A673 (cell line): ENCODE data around the gene NAXD. TPM values are rescaled to one million over a fixed set of nuclear protein-coding genes. Genes with fewer than 3 reads are reported as not detected.

ENCODE experiments used
- BruUV-seq: library from RNA; stranded (reverse); fragments of 400-500 nt; replicated peaks from 2 replicates; lab custom pipeline; 2021; lab: Mats Ljungman, UMichigan
- CTCF ChIA-PET: fragments of 300-600 bp; sonication (Branson Sonifier 250); formaldehyde crosslinking; loops from one replicate; lab custom pipeline; 2022; ENCODE audit warnings: antibody characterized with exemption; lab: Charles Lee
- POLR2A ChIA-PET: fragments of 300-600 bp; sonication (Branson Sonifier 250); formaldehyde crosslinking; loops from one replicate; lab custom pipeline; 2022; ENCODE audit warnings: antibody characterized with exemption; ENCODE audit not compliant: low non-redundant PET; lab: Charles Lee
- DNase-seq: peaks from one replicate; pipeline ENCODE4 v3.0.0-alpha.2; 2015; ENCODE audit warnings: low spot score
- H3K27ac ChIP-seq: fragments of 200-600 bp; sonication (generic); 2 replicates; pipeline ENCODE4 v1.5.1; 2016; ENCODE audit warnings: mixed run types, low read depth, mild to moderate bottlenecking, mixed read lengths, antibody characterized with exemption, low read length; ENCODE audit not compliant: poor library complexity, severe bottlenecking
- H3K27me3 ChIP-seq: fragments of 200-600 bp; sonication (generic); replicated peaks from 2 replicates; pipeline ENCODE4 v1.6.1; 2017; ENCODE audit warnings: mixed run types, low read depth, mild to moderate bottlenecking, mixed read lengths, antibody characterized with exemption, low read length; ENCODE audit not compliant: insufficient read depth, poor library complexity
- H3K36me3 ChIP-seq: fragments of 200-600 bp; sonication (generic); 2 replicates; pipeline ENCODE4 v1.6.1; 2016; ENCODE audit warnings: mixed run types, mild to moderate bottlenecking, mixed read lengths, antibody characterized with exemption, low read length; ENCODE audit not compliant: insufficient read depth, poor library complexity, severe bottlenecking
- H3K4me1 ChIP-seq: fragments of 200-600 bp; sonication (generic); 2 replicates; pipeline ENCODE4 v1.6.1; 2017; ENCODE audit warnings: mixed run types, mild to moderate bottlenecking, mixed read lengths, antibody characterized with exemption, low read length; ENCODE audit not compliant: insufficient read depth, poor library complexity, severe bottlenecking
- H3K4me3 ChIP-seq: fragments of 200-600 bp; sonication (generic); 2 replicates; pipeline ENCODE4 v1.5.1; 2016; ENCODE audit warnings: low read depth, mixed run types, mild to moderate bottlenecking, mixed read lengths, low read length; ENCODE audit not compliant: poor library complexity, severe bottlenecking
- H3K9me3 ChIP-seq: fragments of 200-600 bp; sonication (generic); 2 replicates; pipeline ENCODE4 v1.6.1; 2016; ENCODE audit warnings: mixed run types, low read depth, mild to moderate bottlenecking, mixed read lengths, antibody characterized with exemption, low read length; ENCODE audit not compliant: poor library complexity, severe bottlenecking
- CTCF ChIP-seq: fragments of 300-800, 200-600 bp; sonication (generic); conservative IDR thresholded peaks from 2 replicates; pipeline ENCODE4 v1.5.1; 2017; ENCODE audit warnings: low read depth, mild to moderate bottlenecking, antibody characterized with exemption, low read length, moderate library complexity, mixed read lengths
- EZH2 ChIP-seq: fragments of 200-600 bp; sonication (generic); IDR thresholded peaks from 2 replicates; pipeline ENCODE4 v1.6.1; 2017; ENCODE audit warnings: borderline replicate concordance, low read depth, mild to moderate bottlenecking, mixed read lengths, antibody characterized with exemption, low read length; ENCODE audit not compliant: poor library complexity, severe bottlenecking
- intact Hi-C: fragments of 100-400 bp; cut with micrococcal nuclease; formaldehyde crosslinking; loops from one replicate; pipeline ENCODE4 v1.10.0; 2022; ENCODE audit not compliant: unreplicated experiment
- total RNA-seq: library from RNA; stranded (reverse); gene quantifications from 2 replicates; pipeline ENCODE4 v1.2.3, GENCODE V29; 2021

Gene NAXD
- total RNA-seq, 1 experiment from 2014 or later: 27.9 TPM

DNA sequence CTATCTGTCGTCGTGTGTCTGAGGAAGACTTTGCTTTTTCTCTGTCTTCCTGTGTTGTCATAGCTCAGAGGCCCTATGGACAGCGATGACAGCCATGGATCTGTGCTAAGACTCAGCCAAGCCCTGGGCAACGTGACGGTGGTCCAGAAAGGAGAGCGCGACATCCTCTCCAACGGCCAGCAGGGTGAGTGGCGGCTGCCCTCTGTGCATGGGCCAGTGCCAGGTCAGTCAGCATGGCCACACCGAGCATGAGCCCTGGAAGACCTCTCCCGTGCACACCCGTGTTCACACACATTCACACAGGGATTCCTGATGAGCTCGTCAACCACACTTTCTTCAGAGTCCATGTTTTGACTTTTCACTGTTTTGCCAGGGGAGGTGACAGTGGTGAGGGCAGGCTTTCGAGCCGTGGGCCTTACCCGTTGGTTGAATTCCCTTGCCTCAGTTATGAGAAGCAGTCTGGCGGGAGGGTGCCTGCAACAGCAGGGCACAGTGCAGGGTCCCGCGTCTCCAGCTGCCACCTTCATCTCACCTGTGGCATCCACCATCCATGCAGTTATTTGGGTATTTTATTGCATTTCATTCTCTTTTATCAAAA, 20.2 kb downstream of the NAXD start:
- peaks cover 46% of the 10 kb centered on the region for H3K36me3 ChIP-seq
- H3K27ac ChIP-seq: no peak overlapping the region
- BruUV-seq: no TSS peak
- TF ChIP-seq CTCF: no peak
- TF ChIP-seq EZH2: no peak
- H3K9me3 ChIP-seq: no peaks in the 10 kb centered on the region
- H3K4me1 ChIP-seq: no peaks in the 10 kb centered on the region
- CTCF ChIA-PET: no interaction called here
- no peak overlapping the region for H3K4me3 ChIP-seq
- no peak for DNase-seq
- intact Hi-C loops: no loop called here
- H3K27me3 ChIP-seq: no peaks in the 10 kb centered on the region
- POLR2A ChIA-PET: no interaction called here

- no peak for TF ChIP-seq EZH2
- TF ChIP-seq CTCF: no peak
- Histone ChIP-seq H3K9me3 (no peaks in the 10 kb centered on the region), H3K4me1 (no peaks in the 10 kb centered on the region), H3K4me3 (no peak overlapping the region), H3K36me3 (peaks cover 46% of the 10 kb centered on the region), H3K27ac (no peak overlapping the region), H3K27me3 (no peaks in the 10 kb centered on the region)
- CTCF ChIA-PET: no interaction called here
- intact Hi-C loops: no loop called here
- no TSS peak for BruUV-seq
- POLR2A ChIA-PET: no interaction called here
- DNase-seq: no peak
These were observed 20.7 kb downstream of the NAXD start for GRCh38 chr13:110636053-110636475.

DNA sequence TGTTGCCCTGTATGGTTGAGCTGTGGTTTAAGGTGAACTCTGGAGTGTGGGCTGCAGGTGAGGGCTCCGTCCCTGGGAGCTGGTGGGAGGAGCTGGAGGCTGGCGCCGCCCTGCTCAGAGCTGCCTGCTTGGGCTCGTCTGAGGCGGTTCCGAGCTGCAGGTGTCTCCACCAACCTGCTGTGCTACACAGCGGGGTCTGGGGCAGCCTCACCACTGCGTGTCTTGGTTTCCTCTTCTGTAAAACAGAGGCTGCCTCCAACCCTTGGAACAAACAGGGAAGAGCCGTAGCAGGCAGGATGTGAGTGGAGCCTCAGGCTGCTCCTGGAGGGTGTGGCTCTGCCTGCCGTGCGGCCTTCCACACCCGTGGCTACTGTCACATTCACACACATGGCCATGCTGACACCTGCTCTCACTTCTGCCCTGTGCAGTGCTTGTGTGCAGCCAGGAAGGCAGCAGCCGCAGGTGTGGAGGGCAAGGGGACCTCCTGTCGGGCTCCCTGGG, 21.4 kb downstream of the NAXD start:
- Histone ChIP-seq H3K4me1 (no peaks in the 10 kb centered on the region), H3K27me3 (no peaks in the 10 kb centered on the region), H3K4me3 (no peak overlapping the region), H3K27ac (no peak overlapping the region), H3K36me3 (peaks cover 46% of the 10 kb centered on the region), H3K9me3 (no peaks in the 10 kb centered on the region)
- no peak for TF ChIP-seq CTCF
- TF ChIP-seq EZH2: no peak
- BruUV-seq: no TSS peak
- DNase-seq: no peak
- intact Hi-C loops: no loop called here
- ChIA-PET CTCF (no interaction called here), POLR2A (no interaction called here)
